SK-N-SH (cell line): Measurements from ENCODE around the gene CABLES2. TPM values are rescaled to one million over a fixed set of nuclear protein-coding genes. Genes with fewer than 3 reads are reported as not detected.

Source experiments
- CTCF ChIA-PET: fragments of 300-600, 350-600 bp; formaldehyde crosslinking; extraction: SDS; loops from one replicate; lab custom pipeline; 2021; lab: Yijun Ruan, JAX
- POLR2A ChIA-PET: fragments of 350-600 bp; sonication (Branson Sonifier 250); formaldehyde crosslinking; extraction: SDS; loops from one replicate; lab custom pipeline; 2020; ENCODE audit warnings: antibody characterized with exemption, inconsistent platforms; lab: Yijun Ruan, JAX
- DNase-seq: peaks from one replicate; pipeline ENCODE4 v3.0.0; 2012
- H2AFZ ChIP-seq: fragments of 200-600 bp; sonication (generic); 2 replicates; pipeline ENCODE4 v1.8.1; 2016; ENCODE audit warnings: antibody characterized with exemption, mild to moderate bottlenecking, low read depth
- H3F3A ChIP-seq: fragments of 200-600 bp; sonication (generic); replicated peaks from 2 replicates; pipeline ENCODE3; 2016; ENCODE audit warnings: antibody characterized with exemption, mild to moderate bottlenecking; ENCODE audit not compliant: insufficient read depth
- H3K27ac ChIP-seq, 2 experiments: fragments of 200-500 bp in 1 of 2; fragments of 200-600 bp in 1 of 2; sonication (Bioruptor generic) in 1 of 2; sonication (generic), shearing (Covaris generic) in 1 of 2; 2 replicates each; pipeline versions ENCODE4 v1.5.1 to v1.6.1; 2014 to 2016; ENCODE audit warnings: low read depth in 2 of 2, inconsistent platforms in 1 of 2, low read length in 1 of 2, mild to moderate bottlenecking in 1 of 2, mixed read lengths in 1 of 2
- H3K27me3 ChIP-seq: fragments of 200-600 bp; sonication (generic), shearing (Covaris generic); 2 replicates; pipeline ENCODE4 v1.6.1; 2016; ENCODE audit warnings: mixed run types; ENCODE audit not compliant: insufficient read depth
- H3K36me3 ChIP-seq, 2 experiments: fragments of 200-500 bp in 1 of 2; fragments of 200-600 bp in 1 of 2; sonication (Bioruptor generic) in 1 of 2; sonication (generic) in 1 of 2; replicated peaks in 1 of 2; 2 replicates each; pipeline versions ENCODE3 to v1.5.1; 2014 to 2016; ENCODE audit warnings: low read length in 1 of 2, mild to moderate bottlenecking in 1 of 2; ENCODE audit not compliant: insufficient read depth in 2 of 2, control insufficient read depth in 1 of 2
- H3K4me1 ChIP-seq, 2 experiments: fragments of 200-500 bp in 1 of 2; fragments of 200-600 bp in 1 of 2; sonication (Bioruptor generic) in 1 of 2; sonication (generic), shearing (Covaris generic) in 1 of 2; 2 replicates each; pipeline versions ENCODE4 v1.5.1 to v1.6.1; 2014 to 2016; ENCODE audit warnings: low read depth in 1 of 2, low read length in 1 of 2, mixed run types in 1 of 2; ENCODE audit not compliant: insufficient read depth in 2 of 2, control insufficient read depth in 1 of 2
- H3K4me2 ChIP-seq: fragments of 200-600 bp; sonication (generic), shearing (Covaris generic); 2 replicates; pipeline ENCODE4 v1.6.1; 2017; ENCODE audit warnings: mixed run types
- H3K4me3 ChIP-seq, 2 experiments: fragments of 200-500 bp in 1 of 2; fragments of 200-600 bp in 1 of 2; sonication (Bioruptor generic) in 1 of 2; sonication (generic), shearing (Covaris generic) in 1 of 2; 2 replicates each; pipeline versions ENCODE4 v1.5.1 to v1.8.1; 2014 to 2016; ENCODE audit warnings: low read depth in 2 of 2, inconsistent platforms in 1 of 2, low read length in 1 of 2, mild to moderate bottlenecking in 1 of 2, mixed read lengths in 1 of 2, moderate library complexity in 1 of 2
- H3K79me2 ChIP-seq: fragments of 200-600 bp; sonication (generic); 2 replicates; pipeline ENCODE4 v1.8.1; 2017; ENCODE audit warnings: mild to moderate bottlenecking; ENCODE audit not compliant: insufficient read depth
- H3K9ac ChIP-seq: fragments of 200-600 bp; sonication (generic); 2 replicates; pipeline ENCODE4 v1.6.1; 2017; ENCODE audit warnings: mixed run types
- H3K9me2 ChIP-seq: fragments of 200-600 bp; sonication (generic); 2 replicates; pipeline ENCODE4 v1.6.1; 2017; ENCODE audit warnings: mixed run types
- H3K9me3 ChIP-seq: fragments of 200-600 bp; sonication (generic); 2 replicates; pipeline ENCODE4 v1.6.1; 2017; ENCODE audit warnings: mixed run types, mild to moderate bottlenecking, moderate library complexity
- H4K20me1 ChIP-seq: fragments of 200-600 bp; sonication (generic); 2 replicates; pipeline ENCODE4 v1.6.1; 2017; ENCODE audit warnings: mild to moderate bottlenecking, mixed run types; ENCODE audit not compliant: insufficient read depth
- ELF1 ChIP-seq: IDR thresholded peaks from 2 replicates; pipeline ENCODE4 v1.4.0; 2012
- EZH2phosphoT487 ChIP-seq: fragments of 200-600 bp; sonication (generic); IDR thresholded peaks from 2 replicates; pipeline ENCODE4 v1.6.1; 2017; ENCODE audit warnings: low read depth, mixed run types, mild to moderate bottlenecking, antibody characterized with exemption, moderate library complexity, borderline replicate concordance
- FOXJ3 ChIP-seq: sonication (generic); formaldehyde crosslinking; IDR thresholded peaks from 2 replicates; pipeline ENCODE4 v1.5.1; 2020; ENCODE audit warnings: mild to moderate bottlenecking, missing genetic modification reagents
- GATA2 ChIP-seq: sonication (generic); formaldehyde crosslinking; IDR thresholded peaks from 2 replicates; pipeline ENCODE4 v1.5.0; 2020; ENCODE audit warnings: mild to moderate bottlenecking, missing genetic modification reagents
- IRF3 ChIP-seq: fragments of 150-350 bp; IDR thresholded peaks from 2 replicates; pipeline ENCODE4 v1.6.1; 2016; ENCODE audit warnings: mild to moderate bottlenecking, low read depth, low read length
- JUND ChIP-seq: IDR thresholded peaks from 2 replicates; pipeline ENCODE4 v1.4.0; 2012
- MXI1 ChIP-seq: IDR thresholded peaks from 2 replicates; pipeline ENCODE4 v1.6.1; 2012; ENCODE audit warnings: mild to moderate bottlenecking, low read depth, low read length, improper control_type of control experiment
- POLR2AphosphoS5 ChIP-seq: IDR thresholded peaks from 2 replicates; pipeline ENCODE4 v1.6.1; 2012; ENCODE audit warnings: low read depth, low read length
- RAD21 ChIP-seq: IDR thresholded peaks from 2 replicates; pipeline ENCODE4 v1.6.1; 2012; ENCODE audit warnings: mild to moderate bottlenecking, low read length
- RFX5 ChIP-seq: IDR thresholded peaks from 2 replicates; pipeline ENCODE4 v1.6.1; 2012; ENCODE audit warnings: mild to moderate bottlenecking, improper control_type of control experiment, low read length
- YY1 ChIP-seq: IDR thresholded peaks from 2 replicates; pipeline ENCODE4 v1.4.0; 2012; ENCODE audit warnings: low read depth, mild to moderate bottlenecking
- ZBTB33 ChIP-seq: IDR thresholded peaks from 2 replicates; pipeline ENCODE4 v1.4.0; 2012; ENCODE audit warnings: low read depth, borderline replicate concordance
- WGBS: methylation state at CpG from one replicate; pipeline ENCODE4 v1.1.6; 2017; ENCODE audit warnings: low lambda C conversion rate; 5-methylcytosine and 5-hydroxymethylcytosine counted together
- polyA plus RNA-seq, 3 experiments: library from polyadenylated mRNA; depleted of rRNA; stranded (reverse); fragments of >200 nt; gene quantifications; 2 replicates each; pipeline ENCODE4 v1.2.3, GENCODE V29; 2012

Gene CABLES2
- polyA plus RNA-seq, 1 of the 3 experiments (the other 2 are of a cell fraction) = 4.8 TPM

GRCh38 chr20:62430866-62431447 is 23.9 kb upstream of the CABLES2 start (continued):
- TF ChIP-seq IRF3 = no peak

GRCh38 chr20:62430311-62430853 is 23.3 kb upstream of the CABLES2 start:
- ChIA-PET POLR2A (no interaction called here), CTCF (interaction anchor here (2.2 kb wide), 1 partner anchor 20 kb away, joined by 9 read pairs; no protein-coding TSS in a partner anchor)
- 54% methylated on average over 10 of the region's 10 CpGs for WGBS
- TF ChIP-seq ZBTB33 (no peak), ELF1 (no peak), YY1 (no peak), MXI1 (no peak), IRF3 (no peak), RFX5 (no peak), FOXJ3 (no peak), JUND (no peak), GATA2 (no peak), POLR2AphosphoS5 (no peak), EZH2phosphoT487 (no peak), RAD21 (no peak)
- H3K4me3 ChIP-seq = no peak overlapping the region
- no peak overlapping the region for H3K9ac ChIP-seq
- H3F3A ChIP-seq = no peaks in the 10 kb centered on the region
- peaks cover 17% of the 10 kb centered on the region for H3K27me3 ChIP-seq
- H3K79me2 ChIP-seq = no peaks in the 10 kb centered on the region
- no peak overlapping the region for H2AFZ ChIP-seq
- DNase-seq = no peak
- no peaks in the 10 kb centered on the region; a peak in 1 of 4 replicates for H3K4me1 ChIP-seq
- H3K9me2 ChIP-seq = no peaks in the 10 kb centered on the region
- no peak overlapping the region for H3K27ac ChIP-seq
- no peaks in the 10 kb centered on the region for H3K36me3 ChIP-seq
- H4K20me1 ChIP-seq = no peaks in the 10 kb centered on the region
- H3K9me3 ChIP-seq = no peaks in the 10 kb centered on the region
- H3K4me2 ChIP-seq = no peak overlapping the region
